NCI-H1694 treated with DMSO at 0.1 percent for 48 hours (cell line): ENCODE results near the gene NOS1AP.
A peak's percentile ranks its signal among the peaks of the same experiment; 100 is the strongest.
"Not testable (repeated sequence)": the region's sequence is repeated elsewhere in the genome, so short reads cannot be mapped to it uniquely, and the experiment has no call there.

Experiments used
- DNase-seq: peaks from one replicate; lab custom pipeline; 2025; lab: John Stamatoyannopoulos, UW

NOS1AP gene

GRCh38 chr1:162195567-162195966 is 126.1 kb downstream of the NOS1AP start:
- no peak for DNase-seq

- no peak for DNase-seq
These were observed 126.9 kb downstream of the NOS1AP start for GRCh38 chr1:162196387-162196786.

- DNase-seq: no peak
These were observed 127.6 kb downstream of the NOS1AP start for GRCh38 chr1:162197041-162197531.

- DNase-seq: no peak
These were observed 128.3 kb downstream of the NOS1AP start for GRCh38 chr1:162197615-162198421.

DNA sequence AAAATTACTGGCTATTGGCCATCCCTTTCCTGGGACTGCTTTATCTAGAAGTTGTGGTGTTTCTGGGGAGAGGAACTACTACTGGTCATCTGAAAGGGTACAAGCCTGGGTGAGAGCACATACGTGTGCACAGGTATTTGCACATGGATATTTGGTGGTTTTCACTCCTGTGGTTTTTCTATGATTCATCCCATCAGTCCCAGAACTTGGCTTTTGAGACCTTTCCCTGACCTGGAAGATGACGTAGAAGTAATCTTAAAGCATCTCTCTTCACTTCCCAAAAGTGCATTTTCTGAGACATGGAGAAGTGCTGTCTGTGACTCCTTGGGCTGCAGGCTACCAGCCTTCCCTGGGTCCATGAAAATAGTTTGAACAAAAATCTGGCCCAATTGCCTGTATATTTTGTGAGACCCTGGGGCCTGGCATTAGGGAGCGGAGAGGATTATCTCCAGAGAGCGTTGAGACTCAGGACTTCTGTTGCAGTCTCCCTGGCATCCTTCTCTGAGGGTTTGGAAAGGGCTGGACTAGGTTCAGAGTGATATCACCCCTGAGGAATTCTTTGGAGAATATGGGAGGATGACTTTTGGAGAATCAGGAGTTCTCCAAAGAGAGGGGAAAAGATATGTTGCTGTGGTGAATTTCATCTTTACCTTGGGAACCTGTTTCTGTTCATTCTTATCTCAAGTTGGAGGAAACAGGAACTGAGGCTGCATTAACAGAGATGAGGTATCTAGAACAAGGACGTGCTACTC is 130.8 kb downstream of the NOS1AP start:
- DNase-seq: no peak

- DNase-seq: not testable (repeated sequence)
These were observed 131.6 kb downstream of the NOS1AP start for GRCh38 chr1:162201062-162201461.

DNA sequence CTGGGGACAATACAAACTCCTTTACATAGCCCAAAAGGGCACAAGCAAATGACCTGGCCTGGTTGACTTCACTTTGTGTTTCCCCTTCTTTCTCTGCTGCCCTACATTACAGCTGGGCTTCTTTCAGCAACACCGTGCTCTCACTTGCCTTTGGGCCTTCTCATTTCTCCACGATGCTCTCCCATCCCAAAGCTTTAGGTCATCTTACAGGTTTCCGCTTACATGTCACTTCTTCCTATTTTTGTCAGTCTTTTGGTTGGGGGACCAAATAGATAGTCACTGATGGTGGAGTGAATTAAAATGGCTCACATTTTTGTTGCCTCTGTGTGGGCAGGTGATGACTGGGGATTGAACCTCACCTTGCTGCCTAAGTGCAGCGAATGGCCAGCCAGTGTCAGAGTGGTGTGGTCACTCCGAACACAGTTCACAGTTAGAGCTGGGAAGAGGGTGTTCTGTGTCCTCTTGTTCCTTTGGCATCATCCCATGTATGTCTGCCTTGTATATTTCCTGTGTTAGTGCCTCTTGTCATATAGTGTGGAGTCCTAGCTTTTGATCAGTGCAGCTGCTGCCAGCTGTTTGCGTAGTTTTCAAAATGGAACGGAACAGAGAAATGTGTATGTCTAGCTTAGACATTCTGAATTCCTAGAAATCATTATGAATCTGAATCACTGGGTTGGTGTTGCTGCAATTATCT is 134.8 kb downstream of the NOS1AP start:
- no peak for DNase-seq

- no peak for DNase-seq
These were observed 135.3 kb downstream of the NOS1AP start for GRCh38 chr1:162204823-162205155.

GRCh38 chr1:162206300-162206699 is 136.8 kb downstream of the NOS1AP start:
- no peak for DNase-seq

- no peak for DNase-seq
These were observed 137.5 kb downstream of the NOS1AP start for GRCh38 chr1:162206749-162207635.

GRCh38 chr1:162207862-162208261 is 138.4 kb downstream of the NOS1AP start:
- no peak for DNase-seq

GRCh38 chr1:162210196-162210595 is 140.7 kb downstream of the NOS1AP start:
- DNase-seq: no peak

DNA sequence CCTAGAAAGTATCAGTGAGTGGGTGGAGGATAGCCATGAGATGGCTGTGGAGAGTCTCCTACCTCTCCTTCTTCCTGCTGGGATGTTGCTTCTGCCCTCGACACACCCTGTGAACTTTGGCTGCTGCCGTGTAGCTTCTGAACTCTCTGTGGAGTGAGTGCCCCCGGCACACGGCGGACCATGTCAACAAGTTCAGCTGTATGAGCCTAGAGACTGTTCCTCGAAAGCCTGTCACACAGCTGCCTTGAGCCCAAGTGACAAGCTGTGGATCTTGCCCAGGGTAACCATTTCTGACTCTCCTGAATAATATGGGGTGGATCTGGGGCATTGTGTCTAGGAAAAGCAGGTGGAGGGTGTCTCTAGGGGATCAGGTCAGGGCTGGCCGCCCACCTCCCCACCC is 143.2 kb downstream of the NOS1AP start:
- no peak for DNase-seq

GRCh38 chr1:162213281-162213912 is 143.9 kb downstream of the NOS1AP start:
- no peak for DNase-seq

DNA sequence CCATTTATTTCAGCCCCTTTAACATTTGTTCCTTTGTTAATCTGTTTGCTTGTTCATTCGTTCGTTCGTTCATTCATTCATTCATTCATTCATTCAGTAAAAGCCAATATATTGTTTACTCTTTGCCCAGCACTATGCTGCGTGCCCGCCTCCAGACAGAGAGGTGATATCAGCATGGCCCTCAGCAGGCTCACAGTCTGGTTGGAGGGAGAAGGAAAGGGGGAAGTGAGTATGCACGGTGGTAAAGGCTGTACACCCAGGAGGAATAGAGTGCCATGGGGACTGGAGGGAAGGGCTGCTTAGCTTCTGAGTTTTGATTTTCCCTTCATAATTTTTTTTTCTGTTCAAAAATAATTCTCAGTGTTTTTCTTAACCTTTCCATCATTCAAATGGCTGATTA is 144.7 kb downstream of the NOS1AP start:
- no peak for DNase-seq

- no peak for DNase-seq
These were observed 146.4 kb downstream of the NOS1AP start for GRCh38 chr1:162215902-162216301.

DNA sequence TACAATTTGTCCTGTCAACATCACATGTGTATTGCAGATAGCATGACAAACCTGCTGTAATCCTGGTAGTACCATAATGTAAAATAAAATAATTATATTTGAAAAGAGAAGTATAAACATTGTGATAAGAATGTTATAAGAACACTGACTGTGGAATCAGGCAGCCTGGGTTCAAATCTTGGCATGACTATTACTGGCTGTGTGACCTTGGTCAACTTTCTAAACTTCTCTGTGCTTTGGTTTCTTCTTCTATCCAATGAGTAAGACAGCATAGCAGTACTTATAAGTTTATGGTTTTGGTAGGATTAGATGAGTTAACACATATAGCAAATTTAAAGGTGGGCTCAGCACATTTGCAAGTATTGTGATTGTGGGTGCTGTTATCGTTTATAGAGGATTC is 147.1 kb downstream of the NOS1AP start:
- DNase-seq: no peak

DNA sequence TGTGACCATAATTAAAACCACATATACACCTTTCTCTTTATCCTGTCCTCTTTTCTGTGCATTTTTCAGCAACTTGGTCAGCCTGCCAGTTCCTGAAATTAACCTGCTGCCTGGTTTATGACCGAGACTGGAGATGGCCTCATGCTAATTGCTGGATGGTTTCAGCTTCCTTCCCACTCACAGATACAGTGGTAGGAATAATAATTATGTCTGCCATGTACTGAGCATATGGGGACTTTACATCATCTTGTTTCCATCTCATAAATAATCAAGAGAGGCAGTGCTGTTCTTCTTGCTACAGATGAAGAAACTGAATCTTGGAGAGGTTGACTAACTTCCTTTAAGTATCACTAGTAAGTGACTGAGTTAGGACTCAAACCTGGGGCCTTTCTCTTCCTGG is 148.2 kb downstream of the NOS1AP start:
- DNase-seq: no peak

- no peak for DNase-seq
These were observed 149.1 kb downstream of the NOS1AP start for GRCh38 chr1:162218546-162218945.

DNA sequence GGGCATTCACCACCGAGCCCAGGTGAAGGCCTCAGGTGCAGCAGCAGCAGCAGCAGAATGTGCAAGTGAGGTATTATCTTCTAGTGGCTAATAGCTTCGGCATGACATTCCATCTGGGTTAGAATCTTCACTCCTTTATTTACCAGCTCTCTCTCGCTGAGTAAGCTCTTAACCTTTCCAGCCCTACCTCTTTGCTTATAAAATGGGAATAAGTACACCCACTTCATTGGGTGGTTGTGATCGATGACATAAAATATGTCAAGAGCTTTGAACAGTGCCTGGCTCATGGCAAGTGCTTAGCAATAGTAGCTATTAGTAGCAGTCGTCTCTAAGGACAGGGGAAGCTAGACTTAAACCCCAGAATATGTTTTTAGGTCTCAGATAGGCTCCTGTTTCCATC is 149.5 kb downstream of the NOS1AP start:
- DNase-seq: no peak

DNA sequence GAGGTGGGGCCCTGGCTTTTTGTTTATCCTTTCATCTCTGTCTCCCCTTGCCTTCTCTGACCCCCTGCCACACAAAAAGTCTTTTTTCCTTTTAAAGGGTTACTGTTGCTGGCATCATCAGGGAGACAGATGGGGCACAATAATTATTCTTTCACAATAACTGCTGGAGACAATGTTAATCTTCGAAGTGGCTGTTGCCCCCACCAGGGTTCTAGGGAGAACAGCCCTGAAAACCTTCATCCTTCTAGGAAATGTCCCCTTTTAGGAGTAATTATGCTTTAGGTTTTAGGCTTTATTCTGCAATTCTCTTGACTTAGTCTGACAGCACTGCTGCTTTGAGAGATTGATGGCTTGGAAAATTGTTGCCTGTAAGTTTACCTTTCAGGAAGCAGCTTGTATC is 150.0 kb downstream of the NOS1AP start:
- peak; percentile 48 for DNase-seq
